H9 (cell line): ENCODE results near the gene ETF1. TPM values are rescaled to one million over a fixed set of nuclear protein-coding genes. Genes with fewer than 3 reads are reported as not detected.

Experiments
- DNase-seq: peaks from one replicate; pipeline ENCODE4 v3.0.0-alpha.2; 2017
- H2AFZ ChIP-seq: one replicate; pipeline ENCODE4 v1.6.1; 2013; ENCODE audit warnings: mild to moderate bottlenecking, low read length, control low read depth, moderate library complexity
- H2AK5ac ChIP-seq: 2 replicates; pipeline ENCODE4 v1.6.1; 2013; ENCODE audit warnings: low read length, control low read depth, mixed read lengths; ENCODE audit not compliant: insufficient read length
- H2BK120ac ChIP-seq: one replicate; pipeline ENCODE4 v1.6.1; 2013; ENCODE audit warnings: low read depth, mild to moderate bottlenecking, low read length, control low read depth, inconsistent platforms; ENCODE audit not compliant: poor library complexity, severe bottlenecking
- H2BK12ac ChIP-seq: 2 replicates; pipeline ENCODE4 v1.6.1; 2013; ENCODE audit warnings: low read length, control low read depth, mixed read lengths, low read depth; ENCODE audit not compliant: insufficient read length
- H2BK15ac ChIP-seq: 2 replicates; pipeline ENCODE4 v1.6.1; 2013; ENCODE audit warnings: low read depth, low read length, control low read depth
- H2BK20ac ChIP-seq: one replicate; pipeline ENCODE4 v1.6.1; 2013; ENCODE audit warnings: low read depth, mild to moderate bottlenecking, low read length, control low read depth, inconsistent platforms; ENCODE audit not compliant: poor library complexity, severe bottlenecking
- H2BK5ac ChIP-seq: 2 replicates; pipeline ENCODE4 v1.6.1; 2013; ENCODE audit warnings: low read length, control low read depth, mixed read lengths; ENCODE audit not compliant: insufficient read length
- H3K14ac ChIP-seq: 2 replicates; pipeline ENCODE4 v1.6.1; 2013; ENCODE audit warnings: low read length, control low read depth; ENCODE audit not compliant: insufficient read depth
- H3K18ac ChIP-seq: 2 replicates; pipeline ENCODE4 v1.6.1; 2013; ENCODE audit warnings: low read depth, mild to moderate bottlenecking, mixed read lengths, low read length, control low read depth; ENCODE audit not compliant: insufficient read length
- H3K23ac ChIP-seq: 2 replicates; pipeline ENCODE4 v1.6.1; 2013; ENCODE audit warnings: low read length, control low read depth, mixed read lengths, low read depth; ENCODE audit not compliant: insufficient read length
- H3K23me2 ChIP-seq: 2 replicates; pipeline ENCODE4 v1.6.1; 2013; ENCODE audit warnings: low read depth, mild to moderate bottlenecking, mixed read lengths, low read length, control low read depth; ENCODE audit not compliant: insufficient read length, poor library complexity, severe bottlenecking
- H3K27ac ChIP-seq: 2 replicates; pipeline ENCODE4 v1.5.1; 2013; ENCODE audit warnings: low read length, control low read depth, mixed read lengths, low read depth; ENCODE audit not compliant: insufficient read length
- H3K27me3 ChIP-seq: 2 replicates; pipeline ENCODE4 v1.6.1; 2013; ENCODE audit warnings: low read length, control low read depth, inconsistent platforms; ENCODE audit not compliant: insufficient read depth
- H3K4ac ChIP-seq: 2 replicates; pipeline ENCODE4 v1.6.1; 2013; ENCODE audit warnings: low read depth, mild to moderate bottlenecking, control low read depth, inconsistent platforms, low read length, moderate library complexity
- H3K4me1 ChIP-seq: 2 replicates; pipeline ENCODE4 v1.6.1; 2013; ENCODE audit warnings: low read length, control low read depth, inconsistent platforms; ENCODE audit not compliant: insufficient read depth
- H3K4me2 ChIP-seq: 2 replicates; pipeline ENCODE4 v1.6.1; 2013; ENCODE audit warnings: low read length, control low read depth, mixed read lengths; ENCODE audit not compliant: insufficient read length, insufficient read depth
- H3K56ac ChIP-seq: 2 replicates; pipeline ENCODE4 v1.6.1; 2013; ENCODE audit warnings: low read depth, mild to moderate bottlenecking, mixed read lengths, low read length, control low read depth; ENCODE audit not compliant: insufficient read length
- H3K79me1 ChIP-seq: 2 replicates; pipeline ENCODE4 v1.6.1; 2013; ENCODE audit warnings: low read depth, mild to moderate bottlenecking, moderate library complexity, low read length, control low read depth, inconsistent platforms; ENCODE audit not compliant: insufficient read depth, poor library complexity, severe bottlenecking
- H3K79me2 ChIP-seq: 2 replicates; pipeline ENCODE4 v1.6.1; 2013; ENCODE audit warnings: low read length, control low read depth, inconsistent platforms; ENCODE audit not compliant: insufficient read depth
- H3K9ac ChIP-seq: 2 replicates; pipeline ENCODE4 v1.6.1; 2013; ENCODE audit warnings: low read length, control low read depth, mixed read lengths; ENCODE audit not compliant: insufficient read length; ENCODE audit errors: extremely low read depth
- H3K9me3 ChIP-seq: one replicate; pipeline ENCODE4 v1.6.1; 2013; ENCODE audit warnings: low read depth, low read length, inconsistent platforms; ENCODE audit not compliant: control insufficient read depth
- H3T11ph ChIP-seq: one replicate; pipeline ENCODE4 v1.6.1; 2013; ENCODE audit warnings: mild to moderate bottlenecking, low read length, control low read depth, inconsistent platforms
- H4K20me1 ChIP-seq: one replicate; pipeline ENCODE4 v1.6.1; 2013; ENCODE audit not compliant: control insufficient read depth, insufficient read length, insufficient read depth
- H4K5ac ChIP-seq: 2 replicates; pipeline ENCODE4 v1.6.1; 2013; ENCODE audit warnings: low read depth, mild to moderate bottlenecking, mixed read lengths, low read length, control low read depth; ENCODE audit not compliant: insufficient read length
- H4K8ac ChIP-seq: replicated peaks from 2 replicates; pipeline ENCODE4 v1.6.1; 2013; ENCODE audit warnings: low read length, control low read depth, mixed read lengths, low read depth; ENCODE audit not compliant: insufficient read length
- H4K91ac ChIP-seq: 2 replicates; pipeline ENCODE4 v1.6.1; 2013; ENCODE audit warnings: low read depth, mild to moderate bottlenecking, moderate library complexity, mixed read lengths, low read length, control low read depth; ENCODE audit not compliant: insufficient read length
- H3K27ac Mint-ChIP-seq, 3 experiments: 2 replicates in 2 of 3; 3 replicates in 1 of 3; pipeline ENCODE4 v1.8.0; 2020 to 2021; ENCODE audit warnings: mixed read lengths in 3 of 3, mild to moderate bottlenecking in 1 of 3, moderate library complexity in 1 of 3
- H3K27me3 Mint-ChIP-seq: 2 replicates; pipeline ENCODE4 v1.8.0; 2021; ENCODE audit warnings: low read depth, mild to moderate bottlenecking, moderate library complexity, mixed read lengths
- H3K36me3 Mint-ChIP-seq, 3 experiments: 2 replicates in 2 of 3; 3 replicates in 1 of 3; pipeline ENCODE4 v1.8.0; 2020 to 2021; ENCODE audit warnings: low read depth in 3 of 3, mixed read lengths in 3 of 3; ENCODE audit not compliant: insufficient read depth in 1 of 3
- H3K4me1 Mint-ChIP-seq, 2 experiments: 2 replicates each; pipeline ENCODE4 v1.8.0; 2020; ENCODE audit warnings: mixed read lengths in 2 of 2
- H3K4me3 Mint-ChIP-seq, 2 experiments: 2 replicates in 1 of 2; 3 replicates in 1 of 2; pipeline ENCODE4 v1.8.0; 2020 to 2021; ENCODE audit warnings: mild to moderate bottlenecking in 2 of 2, mixed read lengths in 2 of 2, moderate library complexity in 1 of 2
- H3K9me3 Mint-ChIP-seq, 2 experiments: 2 replicates in 1 of 2; 3 replicates in 1 of 2; pipeline ENCODE4 v1.8.0; 2020; ENCODE audit warnings: mild to moderate bottlenecking in 2 of 2, mixed read lengths in 2 of 2, moderate library complexity in 1 of 2
- WGBS: extraction: QIAGEN DNeasy Blood & Tissue Kit; methylation state at CpG from one replicate; pipeline ENCODE4 v1.1.7; 2013; ENCODE audit warnings: missing lambda C conversion rate, low lambda C conversion rate, mixed read lengths; ENCODE audit not compliant: insufficient read length; ENCODE audit errors: extremely low coverage; 5-methylcytosine and 5-hydroxymethylcytosine counted together
- total RNA-seq: library from RNA; stranded (reverse); gene quantifications from 2 replicates; pipeline ENCODE4 v1.2.1, GENCODE V29; 2021
- TF ChIP-seq, protein P1 (sequence below): fragments of 200-600 bp; sonication (generic); conservative IDR thresholded peaks from 3 replicates; pipeline ENCODE4 v1.8.0; 2021; ENCODE audit warnings: antibody characterized with exemption, mild to moderate bottlenecking

Gene ETF1
- total RNA-seq, 1 experiment from 2014 or later: 175 TPM

DNA sequence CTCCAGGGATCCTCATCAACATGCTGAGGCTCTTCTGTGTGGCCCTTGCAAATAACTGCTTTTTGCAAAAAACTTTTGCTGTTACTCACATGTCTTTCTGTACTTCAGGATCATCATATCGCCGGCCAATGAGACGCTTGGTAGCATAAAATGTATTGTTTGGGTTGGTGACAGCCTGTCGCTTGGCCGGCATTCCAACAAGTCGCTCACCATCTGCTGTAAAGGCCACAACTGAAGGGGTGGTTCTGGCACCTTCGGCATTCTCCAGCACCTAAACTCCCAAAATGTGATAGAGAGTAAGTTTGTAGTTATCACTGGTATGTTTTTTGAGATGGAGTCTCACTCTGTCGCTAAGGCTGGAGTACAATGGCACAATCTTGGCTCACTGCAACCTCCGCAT, 27.8 kb upstream of the ETF1 start:
- TF ChIP-seq, protein P1, sequence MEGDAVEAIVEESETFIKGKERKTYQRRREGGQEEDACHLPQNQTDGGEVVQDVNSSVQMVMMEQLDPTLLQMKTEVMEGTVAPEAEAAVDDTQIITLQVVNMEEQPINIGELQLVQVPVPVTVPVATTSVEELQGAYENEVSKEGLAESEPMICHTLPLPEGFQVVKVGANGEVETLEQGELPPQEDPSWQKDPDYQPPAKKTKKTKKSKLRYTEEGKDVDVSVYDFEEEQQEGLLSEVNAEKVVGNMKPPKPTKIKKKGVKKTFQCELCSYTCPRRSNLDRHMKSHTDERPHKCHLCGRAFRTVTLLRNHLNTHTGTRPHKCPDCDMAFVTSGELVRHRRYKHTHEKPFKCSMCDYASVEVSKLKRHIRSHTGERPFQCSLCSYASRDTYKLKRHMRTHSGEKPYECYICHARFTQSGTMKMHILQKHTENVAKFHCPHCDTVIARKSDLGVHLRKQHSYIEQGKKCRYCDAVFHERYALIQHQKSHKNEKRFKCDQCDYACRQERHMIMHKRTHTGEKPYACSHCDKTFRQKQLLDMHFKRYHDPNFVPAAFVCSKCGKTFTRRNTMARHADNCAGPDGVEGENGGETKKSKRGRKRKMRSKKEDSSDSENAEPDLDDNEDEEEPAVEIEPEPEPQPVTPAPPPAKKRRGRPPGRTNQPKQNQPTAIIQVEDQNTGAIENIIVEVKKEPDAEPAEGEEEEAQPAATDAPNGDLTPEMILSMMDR: no peak
- Histone ChIP-seq H3K14ac (no peak overlapping the region), H3K23me2 (peaks cover 4% of the 10 kb centered on the region), H2BK15ac (no peak overlapping the region), H2AK5ac (no peak overlapping the region), H3K4ac (no peak overlapping the region), H3K4me1 (no peaks in the 10 kb centered on the region), H3K27ac (no peak overlapping the region), H3T11ph (no peak overlapping the region), H4K8ac (no peak overlapping the region), H3K79me2 (peaks cover 15% of the 10 kb centered on the region), H3K9me3 (no peaks in the 10 kb centered on the region), H4K20me1 (no peaks in the 10 kb centered on the region), H3K23ac (no peak overlapping the region), H3K18ac (no peak overlapping the region), H4K91ac (no peak overlapping the region), H2BK12ac (no peak overlapping the region), H2BK5ac (no peak overlapping the region), H3K56ac (no peak overlapping the region), H3K27me3 (no peaks in the 10 kb centered on the region), H3K9ac (no peak overlapping the region), H2BK20ac (no peak overlapping the region), H3K4me2 (no peak overlapping the region), H2AFZ (no peak overlapping the region), H2BK120ac (no peak overlapping the region), H3K79me1 (peaks cover 3% of the 10 kb centered on the region), H4K5ac (no peak overlapping the region)
- WGBS: no CpG with 5 or more reads among the region's 9 CpGs
- peaks cover 71 to 88% (median 86%) of the 10 kb centered on the region in 3 experiments for H3K36me3 Mint-ChIP-seq
- H3K4me1 Mint-ChIP-seq: peaks cover 9 to 20% of the 10 kb centered on the region in 2 experiments
- no peaks in the 10 kb centered on the region for H3K27me3 Mint-ChIP-seq
- 0 out of 7 replicates have a peak overlapping the region, but pooled peaks of 1 of the 3 experiments have one; percentile 39 for H3K27ac Mint-ChIP-seq
- DNase-seq: no peak
- H3K4me3 Mint-ChIP-seq: no peak overlapping the region; a peak in 1 of 5 replicates
- H3K9me3 Mint-ChIP-seq: no peaks in the 10 kb centered on the region; a peak in 1 of 5 replicates
